ENCODE measurements around the gene LRRC8D. TPM values are rescaled to one million over a fixed set of nuclear protein-coding genes. Genes with fewer than 3 reads are reported as not detected.

The LRRC8D gene
- total and polyA plus RNA-seq, 9 of the 15 experiments (the other 6 are each of a cell fraction or from before 2014, with no cell fraction given), result 3.4 to 53.9 (median 15.9) TPM

- TF ChIP-seq USF1 (CRISPR knock-in tag; IDR thresholded peaks at IDR 0.05), result no peak
- no peak for TF ChIP-seq JUNB (CRISPR knock-in tag; conservative IDR thresholded peaks at IDR 0.05)
- no peak for TF ChIP-seq SIN3B (IDR thresholded peaks at IDR 0.05; ENCODE audit: low read depth)
- TF ChIP-seq SP1 (CRISPR knock-in tag; IDR thresholded peaks at IDR 0.05), result peak; percentile 55
- TF ChIP-seq NCOA1 (IDR thresholded peaks at IDR 0.05; ENCODE audit: low read depth), result no peak
- no peak for TF ChIP-seq GABPB1 (CRISPR knock-in tag; IDR thresholded peaks at IDR 0.05)
- no peak for TF ChIP-seq TRIM24 (IDR thresholded peaks at IDR 0.05)
- TF ChIP-seq RBFOX2 (IDR thresholded peaks at IDR 0.05; ENCODE audit: low read depth, low read length), result no peak
- peak; percentile 8; the same call in 1 of the 2 replicates for TF ChIP-seq TCF3 (CRISPR knock-in tag; IDR thresholded peaks at IDR 0.05)
- no peak for TF ChIP-seq TARDBP (IDR thresholded peaks at IDR 0.05)
- TF ChIP-seq ZNF133 (CRISPR knock-in tag; IDR thresholded peaks at IDR 0.05), result no peak
- TF ChIP-seq ZNF384 (IDR thresholded peaks at IDR 0.05; ENCODE audit: low read depth, low read length), result no peak
- no peak for TF ChIP-seq KLF10 (CRISPR knock-in tag; IDR thresholded peaks at IDR 0.05)
- no peak for TF ChIP-seq BRF1 (IDR thresholded peaks at IDR 0.05; ENCODE audit: borderline replicate concordance, extremely low read depth, insufficient read length)
- TF ChIP-seq ZNF354B (CRISPR knock-in tag; IDR thresholded peaks at IDR 0.05), result no peak
- no peak for TF ChIP-seq ZNF224 (CRISPR knock-in tag; IDR thresholded peaks at IDR 0.05)
- no peak for TF ChIP-seq SIX5 (IDR thresholded peaks at IDR 0.05; ENCODE audit: borderline replicate concordance in 1 of 2, insufficient read depth in 1 of 2, low read depth in 1 of 2, low read length in 2 of 2)
- TF ChIP-seq POLR2A (conservative IDR thresholded peaks at IDR 0.05), result no peak
- peak; percentile 52 for TF ChIP-seq FOSL1 (tag; conservative IDR thresholded peaks at IDR 0.05)
- no peak for TF ChIP-seq NONO (IDR thresholded peaks at IDR 0.05; ENCODE audit: low read depth in 2 of 2, low read length in 1 of 2)
- TF ChIP-seq XRCC5 (IDR thresholded peaks at IDR 0.05; ENCODE audit: low read depth, low read length), result no peak
- TF ChIP-seq PTRF (tag; IDR thresholded peaks at IDR 0.05), result no peak
- no peak for TF ChIP-seq FOXK1 (CRISPR knock-in tag; IDR thresholded peaks at IDR 0.05; ENCODE audit: borderline replicate concordance)
- TF ChIP-seq TGIF2 (CRISPR knock-in tag; IDR thresholded peaks at IDR 0.05), result no peak
- TF ChIP-seq TAL1 (IDR thresholded peaks at IDR 0.05), result no peak
- no peak for TF ChIP-seq ZNF280B (CRISPR knock-in tag; IDR thresholded peaks at IDR 0.05)
- TF ChIP-seq TSC22D4 (tag; IDR thresholded peaks at IDR 0.05), result no peak
- no peak for TF ChIP-seq MTF1 (CRISPR knock-in tag; IDR thresholded peaks at IDR 0.05; ENCODE audit: borderline replicate concordance)
- no peak for TF ChIP-seq ERF (CRISPR knock-in tag; IDR thresholded peaks at IDR 0.05)
- TF ChIP-seq NCOA2 (IDR thresholded peaks at IDR 0.05; ENCODE audit: partially characterized antibody in 2 of 2), result peak in 1 of 2 experiments; percentile 81
These were observed 73.7 kb downstream of the LRRC8D start (continued) for GRCh38 chr1:89894210-89895201.
